ENCODE results near the gene NPIPB6.
"Not testable (repeated sequence)": the region's sequence is repeated elsewhere in the genome, so short reads cannot be mapped to it uniquely, and the experiment has no call there.

NPIPB6 gene

GRCh38 chr16:28363408-28363807 is at the start of gene NPIPB6:
Gene NPIPB6 (minus strand): TSS chr16:28363508. CDS start chr16:28362822, 686 bp downstream.
- DNase-seq, result not testable (repeated sequence)

DNA sequence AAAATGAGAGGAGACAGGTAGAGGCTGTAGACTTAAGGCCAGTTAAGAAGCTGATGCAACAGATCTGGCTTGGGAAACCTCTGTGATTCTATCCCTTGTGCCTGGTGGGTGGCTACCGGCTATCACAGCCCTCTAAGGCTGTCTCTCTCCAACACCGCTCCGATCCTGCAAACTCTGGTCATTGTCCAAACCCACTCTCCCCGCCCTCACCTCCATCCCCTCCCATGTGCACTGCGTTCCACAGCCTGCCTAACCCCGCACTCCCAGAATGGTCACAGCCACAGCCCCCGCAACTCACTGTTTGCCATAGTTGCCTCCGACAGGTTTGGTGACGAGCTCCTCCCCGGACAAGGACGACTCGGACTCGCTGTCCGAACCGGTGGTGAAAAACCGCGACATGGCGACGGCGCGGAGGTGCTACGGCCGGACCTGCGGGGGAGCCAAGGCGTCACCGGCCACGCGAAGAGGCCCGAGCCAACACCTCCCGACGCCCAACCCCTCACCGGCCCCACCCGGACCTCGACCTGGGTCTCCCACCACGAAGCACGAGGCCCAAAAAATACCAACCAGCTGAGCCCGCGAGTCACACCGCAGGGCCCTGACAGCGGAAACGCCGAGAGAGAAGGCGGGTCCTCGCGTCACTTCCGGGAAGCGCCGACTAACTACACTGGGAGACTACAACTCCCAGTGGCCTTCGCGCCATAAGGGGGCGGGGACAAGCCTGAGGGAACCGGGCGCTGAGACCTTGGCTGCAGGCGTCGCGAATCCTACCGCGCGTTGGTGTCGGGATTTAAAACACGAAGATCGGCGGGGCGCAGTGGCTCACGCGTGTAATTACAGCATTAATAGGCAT is 40.1 kb upstream of the NPIPB6 start, which contains the start of gene EIF3CL:
TSS of gene EIF3CL (minus strand) at position 622 of the 853 bp plus-strand sequence. CDS start at position 399, 223 bp downstream.
- DNase-seq, result not testable (repeated sequence)

GRCh38 chr16:28392054-28392453 is 28.7 kb upstream of the NPIPB6 start:
- DNase-seq, result not testable (repeated sequence)

DNA sequence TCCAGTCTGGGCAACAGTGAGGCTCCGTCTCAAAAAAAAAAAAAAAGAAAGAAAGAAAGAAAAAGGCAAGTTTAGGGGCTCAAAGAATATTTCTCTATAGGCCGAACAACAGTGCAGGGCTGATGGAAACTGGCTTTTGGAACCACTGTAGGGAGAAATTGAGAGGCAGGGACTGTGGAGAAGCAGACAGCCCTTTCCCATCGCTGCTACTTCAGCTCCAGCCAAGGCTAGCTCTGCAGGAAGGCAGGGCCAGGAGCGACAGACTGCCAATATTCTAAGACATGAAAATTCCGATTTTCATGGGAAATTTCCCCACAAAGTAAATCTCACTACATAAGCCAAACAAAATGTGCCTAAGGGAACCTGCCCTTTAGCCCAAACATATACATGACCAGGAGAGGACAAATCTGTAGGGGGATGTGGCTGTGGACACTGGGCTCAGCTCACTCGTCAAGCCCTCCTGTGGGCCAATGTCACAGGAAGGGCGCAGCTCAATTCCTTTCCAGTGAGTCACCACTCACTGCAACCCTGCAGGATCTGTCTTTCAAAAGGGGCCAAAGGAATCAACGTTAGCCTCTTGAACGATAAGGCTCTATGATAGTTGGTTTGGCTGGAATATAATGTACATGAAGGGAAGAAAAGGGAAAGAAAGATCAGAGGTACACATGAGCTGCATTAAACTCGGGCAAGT is 19.0 kb upstream of the NPIPB6 start:
- DNase-seq, result not testable (repeated sequence)

- not testable (repeated sequence) for DNase-seq
These were observed 14.5 kb upstream of the NPIPB6 start for GRCh38 chr16:28377822-28378221.

DNA sequence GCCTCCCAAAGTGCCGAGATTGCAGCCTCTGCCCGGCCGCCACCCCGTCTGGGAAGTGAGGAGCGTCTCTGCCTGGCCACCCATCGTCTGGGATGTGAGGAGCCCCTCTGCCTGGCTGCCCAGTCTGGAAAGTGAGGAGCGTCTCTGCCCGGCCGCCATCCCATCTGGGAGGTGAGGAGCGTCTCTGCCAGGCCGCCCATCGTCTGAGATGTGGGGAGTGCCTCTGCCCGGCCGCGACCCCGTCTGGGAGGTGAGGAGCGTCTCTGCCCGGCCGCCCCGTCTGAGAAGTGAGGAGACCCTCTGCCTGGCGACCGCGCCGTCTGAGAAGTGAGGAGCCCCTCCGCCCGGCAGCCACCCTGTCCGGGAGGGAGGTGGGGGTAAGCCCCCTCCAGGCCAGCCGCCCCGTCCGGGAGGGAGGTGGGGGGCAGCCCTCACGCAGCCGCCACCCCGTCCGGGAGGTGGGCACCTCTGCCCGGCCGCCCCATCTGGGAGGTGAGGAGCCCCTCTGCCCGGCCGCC is 13.9 kb upstream of the NPIPB6 start:
- DNase-seq, result not testable (repeated sequence)

DNA sequence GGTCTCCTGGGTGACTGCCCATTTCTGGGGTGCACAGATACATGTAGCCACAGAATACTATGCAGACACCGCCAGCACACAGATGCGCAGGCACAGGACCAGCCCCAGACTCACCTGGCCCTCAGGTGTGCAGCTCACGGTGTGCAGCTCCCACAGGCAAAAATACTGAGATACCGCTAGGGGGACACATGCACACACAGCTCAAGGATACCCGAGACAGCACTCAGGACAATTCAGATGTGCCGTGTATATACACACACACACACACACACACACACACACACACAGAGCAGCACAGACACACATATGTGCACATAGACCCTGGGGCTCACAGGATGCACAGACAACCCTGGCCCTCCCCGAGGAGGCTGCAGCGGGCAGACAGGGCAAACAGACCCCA is 11.8 kb upstream of the NPIPB6 start:
- DNase-seq, result not testable (repeated sequence)

- DNase-seq, result not testable (repeated sequence)
These were observed 11.0 kb upstream of the NPIPB6 start for GRCh38 chr16:28374281-28374680.

- DNase-seq, result not testable (repeated sequence)
These were observed 4.6 kb upstream of the NPIPB6 start for GRCh38 chr16:28367926-28368325.

DNA sequence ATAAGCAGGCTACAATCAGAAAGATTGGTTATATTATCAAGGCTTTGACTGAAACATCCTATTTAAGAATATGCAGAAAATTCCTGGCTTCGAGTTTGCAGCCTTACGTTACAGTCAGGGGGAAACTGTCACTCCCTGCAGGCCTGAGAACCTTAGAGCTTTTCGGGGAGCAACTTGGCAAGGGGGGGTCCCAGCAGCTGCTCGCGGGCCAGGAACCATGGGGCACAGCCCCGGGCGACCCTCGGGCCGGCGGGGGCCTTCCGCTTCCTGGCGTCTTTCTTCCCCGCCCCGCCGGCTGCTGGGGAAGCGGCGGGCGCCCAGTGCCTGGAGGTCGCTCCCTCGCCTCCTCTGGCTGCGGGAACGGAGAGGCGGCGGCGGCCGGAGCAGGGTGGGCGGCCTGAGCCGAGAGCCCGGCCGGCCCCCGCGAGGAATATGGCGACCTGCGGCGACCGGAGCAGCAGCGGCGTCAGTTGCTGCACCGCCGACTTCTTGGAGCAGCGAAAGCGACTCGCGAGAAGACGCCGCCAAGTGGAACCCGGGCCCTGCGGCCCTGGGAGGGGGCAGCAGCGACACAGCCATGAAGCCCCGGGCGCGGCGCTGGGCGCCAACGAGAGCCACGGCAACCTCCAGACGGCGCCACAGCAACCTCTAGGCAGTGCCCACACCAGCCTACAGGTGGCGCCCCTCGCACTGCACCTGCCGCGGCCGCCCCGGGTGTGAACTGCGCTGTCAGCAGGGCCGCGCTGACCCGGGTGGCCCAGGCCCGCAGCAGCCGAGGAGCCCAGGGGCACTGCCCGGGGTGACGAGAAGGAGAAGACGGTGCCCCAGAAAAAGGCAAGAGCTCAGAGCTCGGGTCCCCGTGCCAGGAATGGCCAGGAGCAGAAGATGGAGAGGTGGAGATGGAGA is 1.2 kb upstream of the NPIPB6 start:
- not testable (repeated sequence) for DNase-seq

GRCh38 chr16:28362600-28362999 is 708 bp downstream of the NPIPB6 start:
- DNase-seq, result not testable (repeated sequence)

GRCh38 chr16:28338230-28338629 is 25.1 kb downstream of the NPIPB6 start:
- DNase-seq, result not testable (repeated sequence)

GRCh38 chr16:28336940-28337710 is 26.2 kb downstream of the NPIPB6 start:
- not testable (repeated sequence) for DNase-seq

DNA sequence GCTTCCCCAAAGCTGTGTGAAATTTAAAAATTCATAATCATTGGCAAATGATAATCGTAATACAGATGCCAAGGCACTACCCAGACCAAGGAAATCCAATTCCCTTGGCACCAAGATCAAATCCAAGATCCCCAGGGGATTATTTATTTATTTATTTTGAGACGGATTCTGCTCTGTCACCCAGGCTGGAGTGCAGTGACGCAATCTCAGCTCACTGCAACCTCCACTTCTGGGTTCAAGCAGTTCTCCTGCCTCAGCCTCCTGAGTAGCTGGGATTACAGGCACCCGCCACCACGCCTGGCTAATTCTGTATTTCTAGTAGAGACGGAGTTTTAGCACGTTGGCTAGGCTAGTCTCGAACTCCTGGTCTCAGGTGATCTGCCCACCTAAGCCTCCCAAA is 27.6 kb downstream of the NPIPB6 start:
- DNase-seq, result not testable (repeated sequence)

DNA sequence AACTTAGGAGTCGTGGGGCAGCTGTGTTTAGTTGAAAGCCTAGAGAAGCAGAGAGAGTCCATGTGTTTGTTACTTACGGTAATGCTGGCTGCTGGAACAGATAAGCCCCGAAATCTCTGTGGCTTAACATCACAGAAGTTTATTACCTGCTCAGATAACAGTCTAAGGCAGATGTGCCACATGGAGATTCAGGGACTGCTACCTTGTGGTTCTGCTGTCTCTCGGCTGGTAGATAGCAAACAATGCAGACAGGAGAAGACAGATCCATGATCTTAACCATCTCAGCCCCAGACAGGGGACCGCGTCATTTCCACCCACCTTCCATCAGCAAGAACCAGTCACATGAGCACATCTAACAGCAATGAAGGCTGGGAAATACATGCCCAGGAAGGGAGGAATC is 30.7 kb downstream of the NPIPB6 start:
- not testable (repeated sequence) for DNase-seq

GRCh38 chr16:28330981-28331380 is 32.3 kb downstream of the NPIPB6 start:
- not testable (repeated sequence) for DNase-seq

GRCh38 chr16:28330232-28330631 is 33.1 kb downstream of the NPIPB6 start:
- DNase-seq, result peak; percentile 68

DNA sequence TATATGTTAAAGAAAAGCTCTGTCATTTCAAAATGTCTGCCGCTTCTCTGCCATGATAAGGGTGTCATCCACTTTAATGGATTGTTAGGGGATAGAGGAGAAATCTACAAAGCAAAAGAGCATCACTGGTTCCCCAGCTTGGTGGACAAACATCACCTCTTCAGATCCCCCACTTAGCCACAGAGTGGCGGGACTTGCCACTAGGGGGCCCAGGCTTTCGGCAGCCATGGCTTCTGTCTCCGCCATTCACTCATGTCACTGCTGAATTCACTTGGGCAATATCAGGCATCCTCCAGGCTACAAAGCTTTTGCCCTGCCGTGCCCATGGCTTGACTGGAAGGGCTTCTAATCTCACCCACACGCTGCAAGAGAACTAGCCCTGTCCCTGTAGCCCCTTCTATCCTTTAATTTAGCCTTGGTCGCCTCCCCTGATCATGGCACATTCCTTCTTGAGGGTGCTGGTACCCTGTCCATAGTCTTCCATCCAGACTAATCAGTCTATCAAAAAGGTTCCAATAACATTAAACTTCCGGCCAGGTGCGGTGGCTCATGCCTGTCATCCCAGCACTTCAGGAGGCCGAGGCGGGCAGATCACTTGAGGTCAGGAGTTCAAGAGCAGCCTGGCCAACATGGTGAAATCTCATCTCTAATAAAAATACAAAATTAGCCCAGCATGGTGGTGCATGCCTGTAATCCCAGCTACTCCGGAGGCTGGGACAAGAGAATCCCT is 36.3 kb downstream of the NPIPB6 start:
- DNase-seq, result peak; percentile 15

DNA sequence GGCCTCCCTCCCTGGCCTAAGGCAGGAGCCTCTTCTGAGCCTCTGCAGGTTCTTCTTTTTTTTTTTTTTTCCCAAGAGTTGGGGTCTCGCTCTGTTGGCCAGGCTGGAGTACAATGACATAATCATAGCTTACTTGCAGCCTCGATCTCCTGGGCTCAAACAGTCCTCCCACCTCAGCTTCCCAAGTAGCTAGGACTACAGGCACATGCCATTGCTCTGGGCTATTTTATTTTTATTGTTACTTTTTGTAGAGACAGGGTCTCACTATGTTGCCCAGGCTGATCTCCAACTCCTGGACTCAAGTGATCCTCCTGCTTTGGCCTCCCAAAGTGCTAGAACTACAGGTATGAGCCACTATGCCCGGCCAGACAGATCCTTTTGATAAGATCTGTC is 38.4 kb downstream of the NPIPB6 start:
- DNase-seq, result no peak

DNA sequence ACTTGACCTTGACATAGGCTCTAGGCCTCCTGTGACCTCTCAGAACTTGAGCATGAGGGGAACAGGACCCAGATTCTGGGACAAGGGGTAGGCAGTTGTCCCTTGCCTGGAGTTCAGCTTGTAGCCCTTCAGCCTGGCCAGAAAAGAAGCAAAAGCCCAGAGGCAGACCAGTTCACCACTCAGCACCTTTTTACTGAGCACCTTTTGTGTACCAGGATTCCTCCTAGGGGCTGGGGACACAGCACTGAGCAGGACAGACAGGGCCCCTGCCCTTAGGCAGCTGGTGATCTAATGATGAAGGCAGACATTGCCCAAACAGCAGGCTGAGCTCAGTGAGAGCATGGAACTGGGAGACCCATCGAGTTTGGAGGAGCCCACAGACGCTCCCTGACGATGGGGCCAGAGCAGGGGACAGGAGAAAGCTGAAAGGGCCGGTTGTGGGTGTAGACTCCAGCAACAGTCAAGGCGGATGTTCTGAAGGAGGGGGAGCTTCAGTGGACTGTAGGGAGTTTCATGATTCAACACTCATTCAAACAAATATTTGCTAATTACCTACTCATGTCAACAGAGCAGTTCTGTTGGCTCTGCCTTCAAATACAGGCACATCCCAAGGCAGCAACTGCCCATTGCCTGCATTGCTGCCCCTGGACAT is 38.9 kb downstream of the NPIPB6 start:
- no peak for DNase-seq
